ENCODE data around the gene MYRF. TPM values are rescaled to one million over a fixed set of nuclear protein-coding genes. Genes with fewer than 3 reads are reported as not detected.

The MYRF gene
- polyA plus RNA-seq, 1 donor (not counting 4 experiments of a cell fraction or from before 2014, with no cell fraction given), result 0.14 TPM

- H3K79me2 ChIP-seq (ENCODE audit: control insufficient read depth, insufficient read depth, low read length), result no peaks in the 10 kb centered on the region
- no peaks in the 10 kb centered on the region for H3K9me3 ChIP-seq (ENCODE audit: control insufficient read depth, low read depth, low read length)
- H3K36me3 ChIP-seq (ENCODE audit: control insufficient read depth in 2 of 2, extremely low read depth in 1 of 2, insufficient read depth in 2 of 2, low read length in 2 of 2), result no peaks in the 10 kb centered on the region
- dilution Hi-C loops (cut with MboI; ENCODE audit: extremely low pct_ligation_motif_present, low sequenced_read_pairs), result no loop called here
- H4K20me1 ChIP-seq (ENCODE audit: control insufficient read depth, extremely low read depth, insufficient read depth, low read length), result no peaks in the 10 kb centered on the region
- no peak overlapping the region for H3K4me2 ChIP-seq (ENCODE audit: control insufficient read depth, extremely low read depth, insufficient read depth, low read depth, low read length)
- no peak for DNase-seq (ENCODE audit: low read depth, low spot score)
- no peak overlapping the region for H3K27ac ChIP-seq (ENCODE audit: control insufficient read depth, insufficient read depth, low read length)
- peaks cover 3% of the 10 kb centered on the region for H3K4me1 ChIP-seq (ENCODE audit: control insufficient read depth, extremely low read depth, insufficient read depth, low read length)
- H3K4me3 ChIP-seq (ENCODE audit: control insufficient read depth in 2 of 3, extremely low read depth in 1 of 3, insufficient read depth in 2 of 3, low read depth in 1 of 3, low read length in 3 of 3), result no peak overlapping the region
- H3K9me1 ChIP-seq (ENCODE audit: control insufficient read depth, extremely low read depth, insufficient read depth, low read length), result no peaks in the 10 kb centered on the region
- no peaks in the 10 kb centered on the region for H3K27me3 ChIP-seq (ENCODE audit: control insufficient read depth, extremely low read depth, insufficient read depth, low read length)
- TF ChIP-seq CTCF (optimal IDR thresholded peaks at IDR 0.05 in 1 of 3, IDR thresholded peaks at IDR 0.05 in 1 of 3, conservative IDR thresholded peaks at IDR 0.05 in 1 of 3; ENCODE audit: extremely low read depth in 1 of 3, insufficient read depth in 2 of 3, low read length in 3 of 3) (no peak), EZH2 (IDR thresholded peaks at IDR 0.05; ENCODE audit: low read length) (no peak)
- no peak for FAIRE-seq
- no peak overlapping the region for H3K9ac ChIP-seq (ENCODE audit: control insufficient read depth, extremely low read depth, insufficient read depth, low read length)
- H2AFZ ChIP-seq (ENCODE audit: control insufficient read depth, low read length), result no peak overlapping the region
These were observed 18.9 kb downstream of the MYRF start for GRCh38 chr11:61771195-61771894.

- Histone ChIP-seq H3K4me2 (ENCODE audit: control insufficient read depth, extremely low read depth, insufficient read depth, low read depth, low read length) (no peak overlapping the region), H3K4me1 (ENCODE audit: control insufficient read depth, extremely low read depth, insufficient read depth, low read length) (peaks cover 3% of the 10 kb centered on the region), H3K79me2 (ENCODE audit: control insufficient read depth, insufficient read depth, low read length) (no peaks in the 10 kb centered on the region), H2AFZ (ENCODE audit: control insufficient read depth, low read length) (no peak overlapping the region), H3K36me3 (ENCODE audit: control insufficient read depth in 2 of 2, extremely low read depth in 1 of 2, insufficient read depth in 2 of 2, low read length in 2 of 2) (no peaks in the 10 kb centered on the region), H3K4me3 (ENCODE audit: control insufficient read depth in 2 of 3, extremely low read depth in 1 of 3, insufficient read depth in 2 of 3, low read depth in 1 of 3, low read length in 3 of 3) (no peak overlapping the region), H3K27ac (ENCODE audit: control insufficient read depth, insufficient read depth, low read length) (no peak overlapping the region), H3K27me3 (ENCODE audit: control insufficient read depth, extremely low read depth, insufficient read depth, low read length) (no peaks in the 10 kb centered on the region), H3K9me1 (ENCODE audit: control insufficient read depth, extremely low read depth, insufficient read depth, low read length) (no peaks in the 10 kb centered on the region), H3K9ac (ENCODE audit: control insufficient read depth, extremely low read depth, insufficient read depth, low read length) (no peak overlapping the region), H4K20me1 (ENCODE audit: control insufficient read depth, extremely low read depth, insufficient read depth, low read length) (no peaks in the 10 kb centered on the region), H3K9me3 (ENCODE audit: control insufficient read depth, low read depth, low read length) (no peaks in the 10 kb centered on the region)
- no peak for FAIRE-seq
- no peak for DNase-seq (ENCODE audit: low read depth, low spot score)
- TF ChIP-seq EZH2 (IDR thresholded peaks at IDR 0.05; ENCODE audit: low read length) (no peak), CTCF (optimal IDR thresholded peaks at IDR 0.05 in 1 of 3, IDR thresholded peaks at IDR 0.05 in 1 of 3, conservative IDR thresholded peaks at IDR 0.05 in 1 of 3; ENCODE audit: extremely low read depth in 1 of 3, insufficient read depth in 2 of 3, low read length in 3 of 3) (no peak)
- dilution Hi-C loops (cut with MboI; ENCODE audit: extremely low pct_ligation_motif_present, low sequenced_read_pairs), result no loop called here
These were observed 19.6 kb downstream of the MYRF start for GRCh38 chr11:61771985-61772455.

All from keratinocyte (primary cell).